ENCODE measurements around the gene RUBCN. TPM values are rescaled to one million over a fixed set of nuclear protein-coding genes. Genes with fewer than 3 reads are reported as not detected.
"Not testable (repeated sequence)": the region's sequence is repeated elsewhere in the genome, so short reads cannot be mapped to it uniquely, and the experiment has no call there.

Gene RUBCN
- total and polyA plus RNA-seq, 12 donors: 9.7 to 51.4 (median 33.6) TPM

- Histone ChIP-seq H3K9me3 (peaks cover 0 to 17% (median 10%) of the 10 kb centered on the region in 11 donors), H3K4me3 (no peak overlapping the region), H3K4me1 (peaks cover 0 to 26% (median 5%) of the 10 kb centered on the region in 9 donors), H3K27ac (peak overlapping the region in 1 of 10 donors; percentile 1), H3K36me3 (peaks cover 0 to 37% (median 0%) of the 10 kb centered on the region in 9 donors), H3K27me3 (no peaks in the 10 kb centered on the region)
- DNase-seq (no peak), ATAC-seq (peak in 2 of 8 donors; percentile 53 to 66)
- 85 to 89% methylated on average over 8 of the region's 8 CpGs for WGBS, 2 donors
- TF ChIP-seq CTCF (IDR thresholded peaks at IDR 0.05): no peak
- intact Hi-C loops (cut with DNase I): no loop called here
These were observed 17.8 kb downstream of the RUBCN start for GRCh38 chr3:197718891-197719290.

DNA sequence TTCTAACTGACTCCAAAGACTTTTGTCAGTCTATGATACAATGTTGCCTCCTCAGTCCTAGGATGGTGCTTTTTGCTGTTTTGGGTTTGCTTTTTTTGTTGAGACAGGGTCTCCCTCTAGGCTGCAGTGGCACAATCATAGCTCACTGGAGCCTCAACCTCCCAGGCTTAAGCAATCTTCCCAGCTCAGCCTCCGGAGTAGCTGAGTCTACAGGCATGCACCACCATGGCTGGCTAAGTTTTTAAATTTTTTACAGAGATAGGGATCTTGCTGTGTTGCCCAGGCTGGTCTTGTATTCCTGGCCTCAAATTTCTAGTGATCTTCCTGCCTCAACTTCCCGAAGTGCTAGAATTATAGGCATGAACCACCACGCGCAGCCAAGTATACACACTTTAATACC is 22.5 kb downstream of the RUBCN start:
- Histone ChIP-seq H3K36me3 (peaks cover 0 to 40% (median 0%) of the 10 kb centered on the region in 9 donors), H3K27me3 (no peaks in the 10 kb centered on the region), H3K4me1 (peaks cover 2 to 47% (median 20%) of the 10 kb centered on the region in 9 donors), H3K27ac (peak overlapping the region in 9 of 10 donors; percentile 85 to 97 (median 91)), H3K4me3 (no peak overlapping the region), H3K9me3 (no peaks in the 10 kb centered on the region)
- DNase-seq (no peak), ATAC-seq (no peak)
- intact Hi-C loops (cut with DNase I): loop anchor here in 2 of 10 donors (5.0 kb wide), 2 partner anchors 33 to 38 kb away; partner anchors contain the start of gene FYTTD1 (in 1 of the 2)
- 95 to 96% methylated on average over 4 of the region's 4 CpGs for WGBS, 2 donors
- TF ChIP-seq CTCF (IDR thresholded peaks at IDR 0.05): no peak

GRCh38 chr3:197713477-197713822 is 23.3 kb downstream of the RUBCN start:
- TF ChIP-seq CTCF (IDR thresholded peaks at IDR 0.05): no peak
- Histone ChIP-seq H3K27me3 (no peaks in the 10 kb centered on the region), H3K9me3 (no peaks in the 10 kb centered on the region), H3K27ac (peak overlapping the region; percentile 69 to 97 (median 91)), H3K4me1 (peaks cover 2 to 47% (median 20%) of the 10 kb centered on the region in 9 donors), H3K4me3 (peak overlapping the region in 1 of 10 donors; percentile 49), H3K36me3 (peaks cover 0 to 48% (median 0%) of the 10 kb centered on the region in 9 donors)
- intact Hi-C loops (cut with DNase I): loop anchor here in 2 of 10 donors (5.0 kb wide), 2 partner anchors 34 to 39 kb away; partner anchors contain the start of gene FYTTD1 (in 1 of the 2)
- ATAC-seq (no peak), DNase-seq (peak in 1 of 2 donors; percentile 52)
- WGBS, 2 donors: 47 to 60% methylated on average over 4 of the region's 4 CpGs

DNA sequence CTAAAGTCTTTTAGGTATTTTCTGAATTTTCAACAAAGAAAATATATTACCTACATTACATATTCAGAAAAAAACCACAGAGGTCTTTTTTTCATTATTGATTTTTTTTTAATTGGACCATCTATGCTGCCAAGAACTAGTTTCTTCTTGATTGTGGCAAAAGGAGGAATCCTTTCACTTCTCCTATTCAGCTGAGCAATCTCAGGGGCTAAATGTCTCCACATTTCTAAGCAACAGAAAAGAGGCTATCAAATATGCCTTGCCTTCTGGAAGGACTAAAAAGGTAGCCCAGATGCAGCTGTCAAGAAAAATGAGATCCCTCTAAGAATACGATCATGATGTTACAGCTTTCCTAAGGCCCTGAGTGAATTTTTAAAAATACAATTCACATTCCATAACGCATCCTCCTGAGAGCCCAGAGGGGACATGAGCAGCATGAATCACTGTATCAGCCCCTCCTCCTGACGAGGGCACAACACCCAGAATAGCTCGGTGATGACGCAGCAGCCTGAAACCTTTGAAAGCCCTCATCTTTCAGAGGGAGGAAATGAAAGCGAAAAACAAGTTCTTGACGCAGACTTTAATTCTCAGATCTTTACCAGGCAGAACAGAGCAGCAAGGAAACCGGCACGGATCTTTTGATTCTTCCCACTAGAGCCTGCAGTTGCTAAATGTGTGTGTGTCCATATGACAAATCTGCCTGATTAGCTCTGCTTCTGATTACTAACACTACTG is 24.6 kb downstream of the RUBCN start:
- no peak for TF ChIP-seq CTCF (IDR thresholded peaks at IDR 0.05)
- Histone ChIP-seq H3K36me3 (peaks cover 0 to 48% (median 0%) of the 10 kb centered on the region in 9 donors), H3K9me3 (no peaks in the 10 kb centered on the region), H3K4me1 (peaks cover 2 to 47% (median 20%) of the 10 kb centered on the region in 9 donors), H3K4me3 (peak overlapping the region in 9 of 10 donors; percentile 24 to 52 (median 42)), H3K27me3 (no peaks in the 10 kb centered on the region), H3K27ac (peak overlapping the region; percentile 69 to 97 (median 91))
- intact Hi-C loops (cut with DNase I): loop anchor here in 4 of 10 donors (1.0 to 5.0 kb wide), 3 partner anchors 35 to 40 kb away; partner anchors contain the start of gene FYTTD1 (in 3 of the 4)
- 0 to 1% methylated on average over 9 of the region's 9 CpGs for WGBS, 2 donors
- ATAC-seq: peak; percentile 90 to 99 (median 96)
- peak; percentile 71 to 92 for DNase-seq

DNA sequence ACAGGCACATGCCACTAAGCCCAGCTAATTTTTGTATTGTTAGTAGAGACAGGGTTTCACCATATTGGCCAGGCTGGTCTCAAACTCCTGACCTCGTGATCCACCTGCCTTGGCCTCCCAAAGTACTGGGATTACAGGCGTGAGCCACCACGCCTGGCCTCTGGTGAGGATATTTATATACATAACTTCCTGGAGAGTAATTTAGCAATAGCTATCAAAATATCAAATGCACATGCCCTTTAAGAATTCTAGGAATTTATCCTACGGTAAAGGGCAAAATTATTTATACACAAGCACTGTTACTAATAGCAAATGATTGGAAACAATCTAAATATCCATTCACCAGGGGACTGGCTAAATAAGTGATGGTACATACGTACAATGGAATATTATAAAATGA is 25.7 kb downstream of the RUBCN start:
- peaks cover 2 to 46% (median 20%) of the 10 kb centered on the region in 9 donors for H3K4me1 ChIP-seq
- H3K9me3 ChIP-seq, H3K4me3 ChIP-seq, DNase-seq, H3K27me3 ChIP-seq, ATAC-seq: not testable (repeated sequence)
- intact Hi-C loops (cut with DNase I): loop anchor here in 2 of 10 donors (5.0 kb wide), 2 partner anchors 36 to 41 kb away; partner anchors contain the start of gene FYTTD1 (in 1 of the 2)
- H3K36me3 ChIP-seq: peaks cover 0 to 36% (median 0%) of the 10 kb centered on the region in 9 donors
- peak overlapping the region in 7 of 10 donors; percentile 85 to 97 (median 91) for H3K27ac ChIP-seq
- WGBS, 2 donors: 81 to 87% methylated on average over 5 of the region's 5 CpGs
